Loucy (cell line): ENCODE data around the gene COQ3.

Experiments used
- CTCF ChIP-seq: fragments of 200-600 bp; sonication (generic); conservative IDR thresholded peaks from 2 replicates; pipeline ENCODE4 v1.5.1; 2014; ENCODE audit warnings: mild to moderate bottlenecking, antibody characterized with exemption, low read length
- EZH2phosphoT487 ChIP-seq: fragments of 200-600 bp; IDR thresholded peaks from 2 replicates; pipeline ENCODE4 v1.6.1; 2018; ENCODE audit warnings: antibody characterized with exemption, mild to moderate bottlenecking, moderate library complexity, borderline replicate concordance

DNA sequence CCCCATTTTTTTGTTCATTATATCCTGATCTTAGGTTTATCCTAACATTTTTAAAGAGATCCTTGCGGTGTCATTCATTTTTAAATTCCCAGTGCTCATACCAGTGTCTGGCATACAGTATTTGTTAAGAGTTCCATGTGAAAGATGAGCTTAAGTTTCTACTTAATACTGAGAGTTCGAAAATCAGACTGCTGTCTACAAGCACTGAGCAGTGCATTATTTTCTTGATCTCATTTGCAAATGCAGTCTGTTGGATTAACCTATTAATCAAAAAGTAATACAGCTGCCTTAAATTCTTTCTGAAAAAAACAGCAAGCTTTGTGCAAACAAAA lies 663 bp downstream of the COQ3 start:
- TF ChIP-seq CTCF (no peak), EZH2phosphoT487 (no peak)
